Endothelial cell (in vitro differentiated cells): ENCODE results near the gene CNGA3. TPM values are rescaled to one million over a fixed set of nuclear protein-coding genes. Genes with fewer than 3 reads are reported as not detected.
"Not testable (repeated sequence)": the region's sequence is repeated elsewhere in the genome, so short reads cannot be mapped to it uniquely, and the experiment has no call there.

ENCODE experiments used
- DNase-seq: peaks from one replicate; pipeline ENCODE4 v3.0.0; 2021; ENCODE audit warnings: low spot score
- H3K27ac Mint-ChIP-seq: one replicate; pipeline ENCODE4 v1.8.0; 2021; ENCODE audit warnings: mixed read lengths, inconsistent platforms; ENCODE audit not compliant: unreplicated experiment
- H3K27me3 Mint-ChIP-seq: one replicate; pipeline ENCODE4 v1.8.0; 2021; ENCODE audit warnings: mild to moderate bottlenecking, moderate library complexity, mixed read lengths, inconsistent platforms; ENCODE audit not compliant: unreplicated experiment
- H3K36me3 Mint-ChIP-seq: one replicate; pipeline ENCODE4 v1.8.0; 2021; ENCODE audit warnings: mild to moderate bottlenecking, low read depth, mixed read lengths, inconsistent platforms; ENCODE audit not compliant: unreplicated experiment
- H3K4me1 Mint-ChIP-seq: one replicate; pipeline ENCODE4 v1.8.0; 2021; ENCODE audit warnings: mild to moderate bottlenecking, mixed read lengths, inconsistent platforms; ENCODE audit not compliant: unreplicated experiment
- H3K4me3 Mint-ChIP-seq: one replicate; pipeline ENCODE4 v1.8.0; 2021; ENCODE audit warnings: mild to moderate bottlenecking, mixed read lengths, inconsistent platforms; ENCODE audit not compliant: unreplicated experiment
- H3K9me3 Mint-ChIP-seq: one replicate; pipeline ENCODE4 v1.8.0; 2021; ENCODE audit warnings: mixed read lengths, inconsistent platforms; ENCODE audit not compliant: unreplicated experiment
- total RNA-seq: library from RNA; stranded (reverse); fragmentation: NEBNext Ultra II Directional; extraction: Animal tissue kit (Norgen Biotek cat#: 25700); gene quantifications from one replicate; pipeline ENCODE4 v1.2.1, GENCODE V29; 2021; ENCODE audit not compliant: unreplicated experiment
- TF ChIP-seq, protein P1 (sequence below): fragments of 200-600 bp; sonication (generic); IDR thresholded peaks from one replicate; pipeline ENCODE4 v1.5.0; 2021; ENCODE audit warnings: antibody characterized with exemption; ENCODE audit not compliant: unreplicated experiment

The CNGA3 gene
- total RNA-seq, 1 donor from 2014 or later: 0.10 TPM

DNA sequence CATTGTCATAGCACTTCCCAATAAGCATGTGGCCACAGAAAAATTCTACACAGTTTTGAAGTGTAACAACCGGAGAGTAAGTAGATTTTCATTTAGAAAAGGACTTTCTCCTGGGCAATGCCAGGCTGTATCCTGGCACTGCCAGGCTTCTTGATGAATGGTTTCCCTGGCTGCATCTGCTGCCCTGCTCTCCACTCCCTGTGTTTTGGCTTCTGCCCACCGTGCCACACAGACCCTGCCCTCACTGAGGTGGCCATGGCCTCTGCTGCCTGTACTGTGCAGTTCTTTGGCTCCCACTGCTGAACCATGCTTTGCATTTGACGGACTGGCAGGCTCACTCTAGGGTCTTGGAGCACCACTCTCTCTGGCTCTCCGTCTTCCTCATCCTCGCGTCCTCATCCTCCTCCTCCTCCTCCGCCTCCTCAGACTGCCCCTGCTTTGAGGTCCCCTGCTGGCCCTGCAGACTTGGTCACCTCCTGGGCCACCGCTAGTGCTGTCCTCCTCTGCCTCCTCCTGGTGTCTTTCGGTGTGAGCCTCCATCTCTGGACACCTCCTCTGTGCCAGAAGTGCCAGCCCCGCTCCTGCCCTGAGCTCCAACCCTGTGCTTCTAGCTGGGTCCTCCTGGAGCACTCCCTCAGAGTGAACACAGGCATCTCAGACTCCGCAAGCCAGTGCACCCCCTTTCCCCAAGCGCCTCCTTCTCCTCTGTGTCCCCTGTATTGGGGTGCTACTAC is 45.9 kb upstream of the CNGA3 start:
- no peak for DNase-seq
- no peaks in the 10 kb centered on the region for H3K36me3 Mint-ChIP-seq
- H3K27me3 Mint-ChIP-seq: peaks cover 7% of the 10 kb centered on the region
- TF ChIP-seq, protein P1, sequence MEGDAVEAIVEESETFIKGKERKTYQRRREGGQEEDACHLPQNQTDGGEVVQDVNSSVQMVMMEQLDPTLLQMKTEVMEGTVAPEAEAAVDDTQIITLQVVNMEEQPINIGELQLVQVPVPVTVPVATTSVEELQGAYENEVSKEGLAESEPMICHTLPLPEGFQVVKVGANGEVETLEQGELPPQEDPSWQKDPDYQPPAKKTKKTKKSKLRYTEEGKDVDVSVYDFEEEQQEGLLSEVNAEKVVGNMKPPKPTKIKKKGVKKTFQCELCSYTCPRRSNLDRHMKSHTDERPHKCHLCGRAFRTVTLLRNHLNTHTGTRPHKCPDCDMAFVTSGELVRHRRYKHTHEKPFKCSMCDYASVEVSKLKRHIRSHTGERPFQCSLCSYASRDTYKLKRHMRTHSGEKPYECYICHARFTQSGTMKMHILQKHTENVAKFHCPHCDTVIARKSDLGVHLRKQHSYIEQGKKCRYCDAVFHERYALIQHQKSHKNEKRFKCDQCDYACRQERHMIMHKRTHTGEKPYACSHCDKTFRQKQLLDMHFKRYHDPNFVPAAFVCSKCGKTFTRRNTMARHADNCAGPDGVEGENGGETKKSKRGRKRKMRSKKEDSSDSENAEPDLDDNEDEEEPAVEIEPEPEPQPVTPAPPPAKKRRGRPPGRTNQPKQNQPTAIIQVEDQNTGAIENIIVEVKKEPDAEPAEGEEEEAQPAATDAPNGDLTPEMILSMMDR: no peak
- H3K4me3 Mint-ChIP-seq: no peak overlapping the region
- H3K27ac Mint-ChIP-seq: no peak overlapping the region
- H3K9me3 Mint-ChIP-seq: peaks cover 4% of the 10 kb centered on the region
- H3K4me1 Mint-ChIP-seq: no peaks in the 10 kb centered on the region

GRCh38 chr2:98301469-98301868 is 44.8 kb upstream of the CNGA3 start:
- Mint-ChIP-seq H3K27me3 (peaks cover 4% of the 10 kb centered on the region), H3K27ac (no peak overlapping the region), H3K36me3 (no peaks in the 10 kb centered on the region), H3K4me3 (no peak overlapping the region), H3K9me3 (peaks cover 4% of the 10 kb centered on the region), H3K4me1 (no peaks in the 10 kb centered on the region)
- DNase-seq: no peak
- TF ChIP-seq, protein P1: no peak

DNA sequence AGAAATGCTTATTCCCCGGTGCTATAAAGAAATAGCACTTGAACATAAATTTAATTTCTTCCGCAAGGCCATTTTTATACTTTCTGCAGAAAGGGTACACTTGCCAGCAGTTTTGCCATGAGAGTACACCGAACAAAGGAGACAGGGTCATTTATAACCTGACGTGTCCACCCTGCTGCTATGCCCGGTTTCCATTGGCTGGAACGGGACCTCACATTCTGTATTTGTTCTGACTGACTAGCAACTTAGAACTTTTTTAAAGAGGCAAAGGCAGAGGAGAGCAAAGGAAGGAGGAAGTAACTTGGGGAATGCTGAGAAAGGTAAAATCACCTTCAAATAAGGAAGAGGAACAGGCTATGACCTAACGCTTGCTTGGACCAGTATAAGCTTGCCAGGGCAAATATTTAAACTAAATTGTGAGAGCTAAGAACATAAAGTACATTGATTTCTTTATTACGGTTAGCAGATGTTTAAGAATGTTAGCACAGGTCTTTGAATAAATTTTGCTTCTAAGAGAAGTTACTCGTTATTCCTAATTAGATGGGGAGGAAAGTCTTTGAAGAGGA is 39.0 kb upstream of the CNGA3 start:
- not testable (repeated sequence) for H3K9me3 Mint-ChIP-seq, H3K4me3 Mint-ChIP-seq, DNase-seq, H3K27me3 Mint-ChIP-seq, H3K4me1 Mint-ChIP-seq, H3K36me3 Mint-ChIP-seq, H3K27ac Mint-ChIP-seq

DNA sequence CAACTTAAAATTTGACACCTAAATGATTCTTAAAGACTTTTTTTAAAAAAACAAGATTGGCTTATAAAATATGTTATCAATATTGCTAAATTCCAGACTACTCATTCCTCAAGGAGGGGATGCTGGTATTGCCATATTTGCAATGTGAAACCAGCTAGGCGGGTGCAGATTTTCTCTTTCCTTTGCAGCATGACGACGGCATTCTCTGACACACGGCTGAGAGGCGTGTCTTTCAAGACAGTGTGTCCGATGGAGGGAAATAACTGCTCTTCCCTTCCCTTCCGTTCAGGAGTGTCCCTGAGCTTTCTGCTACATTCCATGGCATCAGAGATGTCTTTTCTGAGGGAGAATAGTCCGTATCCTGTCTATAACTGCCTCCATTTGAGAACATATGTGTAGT is 38.2 kb upstream of the CNGA3 start:
- H3K27ac Mint-ChIP-seq: no peak overlapping the region
- H3K4me1 Mint-ChIP-seq: peaks cover 8% of the 10 kb centered on the region
- no peak overlapping the region for H3K4me3 Mint-ChIP-seq
- DNase-seq: no peak
- H3K36me3 Mint-ChIP-seq: no peaks in the 10 kb centered on the region
- H3K9me3 Mint-ChIP-seq: peaks cover 4% of the 10 kb centered on the region
- peaks cover 3% of the 10 kb centered on the region for H3K27me3 Mint-ChIP-seq
- TF ChIP-seq, protein P1: no peak

- no peaks in the 10 kb centered on the region for H3K36me3 Mint-ChIP-seq
- no peak overlapping the region for H3K27ac Mint-ChIP-seq
- H3K9me3 Mint-ChIP-seq: peaks cover 4% of the 10 kb centered on the region
- H3K4me1 Mint-ChIP-seq: peaks cover 13% of the 10 kb centered on the region
- TF ChIP-seq, protein P1: no peak
- no peak overlapping the region for H3K4me3 Mint-ChIP-seq
- peaks cover 3% of the 10 kb centered on the region for H3K27me3 Mint-ChIP-seq
- no peak for DNase-seq
These were observed 37.7 kb upstream of the CNGA3 start for GRCh38 chr2:98308532-98308931.
